Measurements from ENCODE around the gene IL36RN. TPM values are rescaled to one million over a fixed set of nuclear protein-coding genes. Genes with fewer than 3 reads are reported as not detected.

IL36RN gene
- total RNA-seq, 2 donors from 2014 or later = not detected

- intact Hi-C loops (cut with DNase I) = no loop called here
- H3K36me3 ChIP-seq (replicated peaks in 1 of 2; ENCODE audit: insufficient read depth in 1 of 2, low read depth in 2 of 2) = no peaks in the 10 kb centered on the region
- TF ChIP-seq POLR2A (IDR thresholded peaks at IDR 0.05) (no peak), CTCF (IDR thresholded peaks at IDR 0.05) (no peak)
- ATAC-seq (peak; percentile 71), DNase-seq (peak; percentile 25 to 63 (median 50))
- 28 to 54% methylated on average over 2 of the region's 2 CpGs for WGBS, 2 donors
- no peaks in the 10 kb centered on the region for H3K9me3 ChIP-seq
- H3K27ac ChIP-seq = peak overlapping the region in 2 of 4 donors; percentile 5 to 18
- H3K27me3 ChIP-seq = no peaks in the 10 kb centered on the region
- peaks cover 21% of the 10 kb centered on the region for H3K4me1 ChIP-seq
- H3K4me3 ChIP-seq = no peak overlapping the region
Measured at GRCh38 chr2:113039158-113039557, 19.8 kb upstream of the IL36RN start.

- Histone ChIP-seq H3K9me3 (no peaks in the 10 kb centered on the region), H3K27me3 (no peaks in the 10 kb centered on the region), H3K36me3 (replicated peaks in 1 of 2; ENCODE audit: insufficient read depth in 1 of 2, low read depth in 2 of 2) (no peaks in the 10 kb centered on the region), H3K4me1 (peaks cover 21% of the 10 kb centered on the region), H3K27ac (peak overlapping the region in 2 of 4 donors; percentile 5 to 18), H3K4me3 (no peak overlapping the region)
- 44% methylated on average over 5 of the region's 5 CpGs for WGBS, 2 donors
- DNase-seq (no peak), ATAC-seq (no peak)
- intact Hi-C loops (cut with DNase I) = no loop called here
- TF ChIP-seq CTCF (IDR thresholded peaks at IDR 0.05) = no peak
- TF ChIP-seq POLR2A (IDR thresholded peaks at IDR 0.05) = no peak
Measured at GRCh38 chr2:113039719-113040118, 19.3 kb upstream of the IL36RN start.

GRCh38 chr2:113041871-113042270, 17.1 kb upstream of the IL36RN start:
- Histone ChIP-seq H3K9me3 (no peaks in the 10 kb centered on the region), H3K4me1 (peaks cover 21% of the 10 kb centered on the region), H3K36me3 (replicated peaks in 1 of 2; ENCODE audit: insufficient read depth in 1 of 2, low read depth in 2 of 2) (no peaks in the 10 kb centered on the region), H3K4me3 (no peak overlapping the region), H3K27me3 (no peaks in the 10 kb centered on the region), H3K27ac (no peak overlapping the region)
- ATAC-seq (no peak), DNase-seq (no peak)
- WGBS, 2 donors = 85% methylated on average over 5 of the region's 5 CpGs
- intact Hi-C loops (cut with DNase I) = no loop called here
- TF ChIP-seq CTCF (IDR thresholded peaks at IDR 0.05) = no peak
- no peak for TF ChIP-seq POLR2A (IDR thresholded peaks at IDR 0.05)

DNA sequence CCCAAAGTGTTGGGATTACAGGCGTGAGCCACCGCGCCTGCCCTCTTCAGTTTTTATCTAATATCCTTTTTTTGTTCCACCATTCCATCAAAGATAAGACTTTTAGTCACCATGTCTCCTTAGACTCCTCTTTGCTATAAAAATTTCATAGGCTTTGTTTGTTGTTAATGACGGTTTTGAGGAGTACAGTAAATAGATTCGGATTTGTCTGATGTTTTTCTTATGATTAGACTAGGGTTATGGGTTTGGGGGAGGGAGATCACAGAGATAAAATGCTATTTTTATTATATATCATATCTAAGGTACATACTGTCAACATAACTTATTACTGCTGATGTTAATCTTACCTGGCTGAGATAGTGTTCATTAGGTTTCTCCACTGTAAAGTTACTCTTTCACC, 12.5 kb upstream of the IL36RN start:
- no peak overlapping the region for H3K4me3 ChIP-seq
- no peaks in the 10 kb centered on the region for H3K4me1 ChIP-seq
- H3K27me3 ChIP-seq = no peaks in the 10 kb centered on the region
- H3K36me3 ChIP-seq (replicated peaks in 1 of 2; ENCODE audit: insufficient read depth in 1 of 2, low read depth in 2 of 2) = no peaks in the 10 kb centered on the region
- TF ChIP-seq CTCF (IDR thresholded peaks at IDR 0.05) (no peak), POLR2A (IDR thresholded peaks at IDR 0.05) (no peak)
- 83% methylated on average over 5 of the region's 5 CpGs for WGBS, 2 donors
- no peak overlapping the region for H3K27ac ChIP-seq
- ATAC-seq = no peak
- H3K9me3 ChIP-seq = no peaks in the 10 kb centered on the region
- intact Hi-C loops (cut with DNase I) = no loop called here
- DNase-seq = no peak
